Measurements from ENCODE around the gene SCLY. TPM values are rescaled to one million over a fixed set of nuclear protein-coding genes. Genes with fewer than 3 reads are reported as not detected.
A peak's percentile ranks its signal among the peaks of the same experiment; 100 is the strongest.

SCLY gene
- total RNA-seq, 2 donors from 2014 or later = 12.8 to 14.2 TPM

GRCh38 chr2:238141541-238142318, 80.9 kb downstream of the SCLY start:
- intact Hi-C loops (cut with DNase I, micrococcal nuclease) = no loop called here
- ATAC-seq (peak; percentile 94), DNase-seq (peak; percentile 89 to 90)

GRCh38 chr2:238142382-238143205, 81.8 kb downstream of the SCLY start:
- DNase-seq (no peak), ATAC-seq (peak; percentile 32)
- intact Hi-C loops (cut with DNase I, micrococcal nuclease) = no loop called here

GRCh38 chr2:238143239-238143951, 82.6 kb downstream of the SCLY start:
- no peak for ATAC-seq
- DNase-seq = no peak
- intact Hi-C loops (cut with DNase I, micrococcal nuclease) = no loop called here

- ATAC-seq = no peak
- intact Hi-C loops (cut with DNase I, micrococcal nuclease) = no loop called here
- DNase-seq = no peak
Observed at GRCh38 chr2:238144262-238144661, 83.5 kb downstream of the SCLY start.

- no peak for ATAC-seq
- intact Hi-C loops (cut with DNase I, micrococcal nuclease) = no loop called here
- no peak for DNase-seq
Observed at GRCh38 chr2:238145046-238145445, 84.2 kb downstream of the SCLY start.

GRCh38 chr2:238145851-238146250, 85.0 kb downstream of the SCLY start:
- ATAC-seq (no peak), DNase-seq (no peak)
- intact Hi-C loops (cut with DNase I, micrococcal nuclease) = no loop called here

GRCh38 chr2:238146884-238147544, 86.2 kb downstream of the SCLY start:
- DNase-seq (no peak), ATAC-seq (no peak)
- intact Hi-C loops (cut with DNase I, micrococcal nuclease) = no loop called here

GRCh38 chr2:238148981-238149380, 88.2 kb downstream of the SCLY start:
- DNase-seq = no peak
- no peak for ATAC-seq
- intact Hi-C loops (cut with DNase I, micrococcal nuclease) = no loop called here

Other genes starting within 250 kb of the SCLY start
- gene RAMP1, start 201.4 kb upstream of the SCLY start, total RNA-seq = 10 to 100 TPM in 1 of 2 donors, 1 to 10 TPM in 1; 1.8 to 24.8 TPM
- 10 to 100 TPM; 50.8 to 52.9 TPM for gene UBE2F, start 94.0 kb upstream of the SCLY start, total RNA-seq
- gene ESPNL, start 39.3 kb downstream of the SCLY start, total RNA-seq = under 1 TPM; 0.06 to 0.25 TPM
- under 1 TPM; 0.18 to 0.28 TPM for gene KLHL30, start 77.7 kb downstream of the SCLY start, total RNA-seq
- gene ERFE, start 98.0 kb downstream of the SCLY start, total RNA-seq = under 1 TPM in 1 of 2 donors, not detected in 1; 0.45 TPM
- 10 to 100 TPM; 32.7 to 38.6 TPM for gene ILKAP, start 142.7 kb downstream of the SCLY start, total RNA-seq
- gene HES6, start 179.0 kb downstream of the SCLY start, total RNA-seq = 10 to 100 TPM; 32.0 to 54.8 TPM
- 10 to 100 TPM; 16.9 to 35.4 TPM for gene PER2, start 227.6 kb downstream of the SCLY start, total RNA-seq

All from left colon (tissue), 2 donors.